HG03045 (cell line): ENCODE data around the gene GOLGA6L26.
"Not testable (repeated sequence)": the region's sequence is repeated elsewhere in the genome, so short reads cannot be mapped to it uniquely, and the experiment has no call there.

Experiments used
- ATAC-seq: cut with Tn5 transposase; IDR thresholded peaks from one replicate; pipeline ENCODE4 v1.9.1; 2021; ENCODE audit warnings: mild to moderate bottlenecking, moderate library complexity; ENCODE audit not compliant: unreplicated experiment

The GOLGA6L26 gene, protein sequence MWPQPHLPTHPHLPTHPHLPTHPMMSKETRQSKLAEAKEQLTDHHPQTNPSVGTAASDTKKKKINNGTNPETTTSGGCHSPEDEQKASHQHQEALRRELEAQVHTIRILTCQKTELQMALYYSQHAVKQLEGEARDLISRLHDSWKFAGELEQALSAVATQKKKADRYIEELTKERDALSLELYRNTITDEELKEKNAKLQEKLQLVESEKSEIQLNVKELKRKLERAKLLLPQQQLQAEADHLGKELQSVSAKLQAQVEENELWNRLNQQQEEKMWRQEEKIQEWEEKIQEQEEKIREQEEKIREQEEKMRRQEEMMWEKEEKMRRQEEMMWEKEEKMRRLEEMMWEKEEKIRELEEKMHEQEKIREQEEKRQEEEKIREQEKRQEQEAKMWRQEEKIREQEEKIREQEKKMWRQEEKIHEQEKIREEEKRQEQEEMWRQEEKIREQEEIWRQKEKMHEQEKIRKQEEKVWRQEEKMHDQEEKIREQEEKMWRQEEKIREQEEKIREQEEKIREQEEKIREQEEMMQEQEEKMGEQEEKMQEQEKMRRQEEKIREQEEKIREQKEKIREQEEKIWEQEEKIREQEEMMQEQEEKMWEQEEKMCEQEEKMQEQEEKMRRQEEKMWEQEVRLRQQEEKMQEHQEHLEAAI

DNA sequence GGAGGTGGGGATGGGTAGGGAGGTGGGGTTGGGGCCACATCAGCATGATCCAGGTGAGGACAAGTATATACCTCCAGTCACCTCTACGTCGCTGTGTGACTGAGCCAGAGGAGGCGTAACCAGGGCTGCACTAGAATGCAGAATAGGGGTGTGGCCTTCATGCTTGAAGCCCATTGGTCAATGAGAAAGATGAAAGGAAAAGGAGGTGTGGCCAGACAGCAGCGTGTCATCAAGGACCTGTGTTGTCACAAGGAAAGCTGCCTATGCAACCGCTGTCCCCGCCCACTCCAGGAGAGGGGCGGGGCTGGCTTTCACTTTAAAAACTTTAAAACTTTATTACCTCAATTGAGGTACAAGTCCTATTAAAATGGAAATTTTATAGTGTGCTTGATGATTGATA, at the start of gene GOLGA6L26:
Gene GOLGA6L26, minus strand, starts transcription at position 101 of the 400 bp plus-strand sequence. Its CDS starts 61 bp downstream, at position 40.
- ATAC-seq = not testable (repeated sequence)

DNA sequence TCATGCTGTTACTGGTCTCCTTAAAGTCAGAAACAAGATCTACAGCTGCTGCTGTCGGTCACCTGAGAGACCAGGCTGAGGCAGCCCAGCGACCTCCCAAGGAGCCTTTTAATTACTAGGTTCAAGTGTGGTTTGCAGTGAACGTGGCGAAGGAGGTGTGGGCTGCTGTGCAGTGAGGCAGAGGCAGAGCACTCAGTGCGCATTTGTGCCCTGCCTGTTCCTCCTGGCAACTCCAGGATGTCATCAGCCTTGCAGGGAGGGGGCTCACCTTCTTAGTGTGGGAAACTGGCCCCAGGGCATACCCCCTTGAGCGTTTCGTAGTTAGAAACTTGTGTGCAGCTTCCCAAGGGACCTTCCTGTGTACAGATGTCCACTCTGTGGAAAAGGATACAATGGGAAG, 47.2 kb upstream of the GOLGA6L26 start:
- not testable (repeated sequence) for ATAC-seq

DNA sequence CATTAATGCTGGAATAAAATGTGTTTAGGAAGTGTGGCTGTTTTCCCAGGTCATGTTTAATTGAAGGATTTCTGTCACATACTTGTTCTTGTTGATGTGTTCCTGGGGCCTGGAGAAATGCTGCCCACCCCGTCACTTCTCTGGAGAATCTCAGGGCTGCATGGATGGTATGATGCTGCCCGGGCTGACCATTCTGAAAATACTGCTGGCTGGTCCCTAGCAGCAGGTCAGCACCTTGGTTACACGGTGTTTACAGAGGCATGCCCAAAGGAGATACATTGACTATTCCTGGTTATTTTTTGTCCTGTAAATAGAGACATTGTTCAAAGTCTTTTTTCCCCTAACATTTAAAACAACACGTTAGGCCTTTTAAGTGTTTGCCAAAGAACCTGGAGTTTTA, 46.7 kb upstream of the GOLGA6L26 start:
- not testable (repeated sequence) for ATAC-seq

DNA sequence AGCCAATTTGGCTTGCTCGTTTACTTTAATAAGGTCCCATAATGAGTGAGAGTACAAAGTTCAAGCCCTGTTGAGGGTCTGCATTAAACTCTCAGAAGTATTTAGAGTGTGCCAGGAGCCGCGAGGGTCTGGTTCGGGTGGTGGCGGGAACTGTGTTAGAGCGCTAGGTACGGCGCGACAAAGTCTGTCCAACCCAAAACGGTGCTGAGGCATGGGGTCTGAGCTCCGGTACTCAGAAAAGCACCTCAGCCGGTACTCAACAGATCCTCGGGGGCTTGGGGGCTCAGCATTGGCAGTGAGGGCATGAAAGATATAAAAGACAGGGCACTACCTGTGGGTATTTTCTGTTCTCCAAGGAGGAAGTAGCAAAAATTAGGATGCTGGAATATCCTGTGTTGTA, 45.0 kb upstream of the GOLGA6L26 start:
- not testable (repeated sequence) for ATAC-seq

DNA sequence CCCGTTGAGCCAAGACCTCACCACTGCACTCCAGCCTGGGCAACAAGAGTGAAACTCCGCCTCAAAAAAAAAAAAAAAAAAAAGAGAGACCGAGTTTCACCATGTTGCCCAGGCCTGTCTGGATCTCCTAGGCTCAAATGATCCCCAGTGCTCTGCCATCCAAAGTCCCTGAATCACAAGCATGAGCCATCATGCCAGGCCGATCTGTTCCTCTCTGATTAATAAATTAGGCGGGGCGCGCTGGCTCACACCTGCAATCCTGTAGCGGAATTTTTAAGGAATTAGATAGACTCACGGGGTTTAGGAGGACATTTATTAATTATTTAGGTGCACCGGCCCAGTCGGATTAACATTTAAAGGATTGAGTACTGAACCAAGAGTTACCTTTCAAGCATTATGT, 40.2 kb upstream of the GOLGA6L26 start:
- not testable (repeated sequence) for ATAC-seq

DNA sequence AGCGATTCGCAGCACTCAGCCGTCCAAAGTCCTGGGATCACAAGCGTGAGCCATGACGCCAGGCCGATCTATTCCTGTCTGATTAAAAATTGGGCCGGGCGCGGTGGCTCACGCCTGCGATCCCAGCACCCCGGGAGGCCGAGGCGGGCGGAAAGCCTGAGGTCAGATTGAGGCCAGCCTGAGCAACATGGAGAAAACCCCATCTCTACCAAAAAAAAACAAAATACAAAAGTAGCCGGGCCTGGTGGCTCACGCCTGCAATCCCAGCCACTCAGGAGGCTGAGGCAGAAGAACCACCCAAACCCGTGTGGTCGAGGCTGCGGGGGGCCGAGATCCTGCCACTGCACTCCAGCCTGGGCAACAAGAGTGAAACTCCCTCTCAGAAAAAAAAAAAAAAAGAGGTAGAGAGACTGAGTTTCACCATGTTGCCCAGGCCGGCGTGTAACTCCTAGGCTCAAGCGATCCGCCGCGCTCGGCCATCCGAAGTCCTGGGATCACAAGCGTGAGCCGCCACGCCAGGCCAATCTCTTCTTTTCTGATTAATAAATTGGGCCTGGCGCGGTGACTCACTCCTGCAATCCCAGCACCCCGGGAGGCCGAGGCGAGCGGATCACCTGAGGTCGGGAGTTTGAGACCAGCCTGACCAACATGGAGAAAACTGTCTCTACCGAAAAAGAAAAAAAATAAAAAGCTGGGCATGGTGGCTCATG, 39.0 kb upstream of the GOLGA6L26 start:
- ATAC-seq = not testable (repeated sequence)

DNA sequence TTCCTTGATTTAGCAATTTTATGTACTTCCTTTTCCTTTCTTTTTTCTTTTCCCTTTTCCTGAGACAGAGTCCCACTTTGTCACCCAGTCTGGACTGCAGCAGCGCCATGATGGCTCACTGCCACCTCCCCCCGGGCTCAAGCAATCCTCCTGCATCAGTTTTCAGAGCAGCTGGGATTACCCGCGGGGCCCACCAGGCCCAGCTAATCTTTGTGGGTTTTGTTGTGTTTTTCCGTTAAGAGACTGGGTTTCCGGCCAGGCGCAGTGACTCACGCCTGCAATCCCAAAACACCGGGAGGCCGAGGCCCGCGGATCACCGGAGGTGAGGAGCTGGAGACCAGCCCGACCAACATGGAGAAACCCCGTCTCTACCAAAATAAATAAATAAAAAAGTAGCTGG, 38.3 kb upstream of the GOLGA6L26 start:
- no peak for ATAC-seq

DNA sequence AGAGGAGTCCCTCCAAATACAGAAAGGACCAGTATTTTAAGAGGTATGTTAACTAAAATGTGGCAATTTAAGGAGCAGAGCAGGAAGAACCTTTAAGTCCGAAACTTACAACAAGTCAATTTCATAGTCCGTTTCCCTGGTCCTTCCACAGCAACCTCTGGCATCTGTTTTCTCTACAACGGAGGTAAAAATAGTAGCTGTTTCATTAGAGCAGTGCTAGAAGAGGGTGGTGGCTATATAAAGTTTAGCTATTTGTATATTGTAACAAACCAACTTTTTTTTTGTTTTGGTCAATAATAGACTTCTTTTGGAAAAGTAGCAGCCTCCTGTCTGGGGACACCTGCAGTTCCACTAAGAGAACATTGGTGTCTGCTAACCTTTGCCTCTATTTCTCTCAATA, 37.9 kb upstream of the GOLGA6L26 start:
- ATAC-seq = not testable (repeated sequence)

DNA sequence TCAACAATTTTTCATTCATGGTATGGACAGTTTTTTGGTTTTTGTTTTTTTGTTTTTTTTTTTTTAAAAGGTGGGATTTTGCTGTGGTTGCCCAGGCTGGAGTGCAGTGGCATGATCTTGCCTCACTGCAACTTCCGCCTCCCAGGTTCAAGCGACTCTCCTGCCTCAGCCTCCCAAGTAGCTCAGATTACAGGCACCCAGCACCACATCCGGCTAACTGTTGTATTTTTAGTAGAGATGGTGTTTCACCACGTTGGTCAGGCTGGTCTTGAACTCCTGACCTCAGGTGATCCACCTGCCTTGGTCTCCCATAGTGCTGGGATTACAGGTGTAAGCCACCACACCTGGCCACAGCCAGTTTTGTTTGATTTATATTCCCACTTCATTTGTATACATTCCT, 37.1 kb upstream of the GOLGA6L26 start:
- ATAC-seq = not testable (repeated sequence)

DNA sequence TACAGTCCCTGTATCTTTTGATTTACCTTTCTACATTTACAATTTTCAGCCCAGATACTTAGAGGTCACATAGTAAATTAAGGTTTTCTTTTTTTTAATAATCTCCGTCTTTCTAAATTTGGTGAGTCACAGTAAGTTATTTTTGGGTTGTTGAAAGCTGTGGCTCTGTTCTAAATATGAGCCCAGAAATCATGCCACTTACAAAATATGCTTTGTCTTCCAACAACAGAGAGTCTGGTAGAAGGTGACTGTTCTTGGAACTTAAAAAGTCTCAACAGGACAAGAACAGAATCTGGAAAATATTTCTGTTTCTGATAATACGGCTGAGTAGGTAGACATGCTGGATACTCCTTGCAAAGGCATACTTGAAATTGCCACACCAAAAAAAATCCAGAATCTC, 36.6 kb upstream of the GOLGA6L26 start:
- no peak for ATAC-seq

DNA sequence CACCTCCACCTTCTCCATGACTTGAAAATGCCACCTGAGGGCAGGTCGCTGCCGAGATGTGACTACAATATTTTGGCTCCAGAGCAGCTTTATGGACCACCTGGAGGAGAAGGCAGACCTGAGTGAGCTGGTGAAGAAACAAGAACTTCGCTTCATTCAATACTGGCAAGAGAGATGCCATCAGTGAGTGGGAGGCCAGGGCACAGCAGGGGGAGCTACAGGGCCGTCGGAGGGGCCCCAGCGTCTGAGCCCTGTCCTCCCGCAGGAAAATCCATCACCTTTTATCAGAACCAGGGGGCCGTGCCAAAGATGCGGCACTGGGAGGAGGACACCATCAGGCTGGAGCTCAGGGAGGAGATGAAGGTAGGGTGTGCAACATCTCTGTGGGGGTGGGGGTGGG, 30.3 kb upstream of the GOLGA6L26 start:
- not testable (repeated sequence) for ATAC-seq

DNA sequence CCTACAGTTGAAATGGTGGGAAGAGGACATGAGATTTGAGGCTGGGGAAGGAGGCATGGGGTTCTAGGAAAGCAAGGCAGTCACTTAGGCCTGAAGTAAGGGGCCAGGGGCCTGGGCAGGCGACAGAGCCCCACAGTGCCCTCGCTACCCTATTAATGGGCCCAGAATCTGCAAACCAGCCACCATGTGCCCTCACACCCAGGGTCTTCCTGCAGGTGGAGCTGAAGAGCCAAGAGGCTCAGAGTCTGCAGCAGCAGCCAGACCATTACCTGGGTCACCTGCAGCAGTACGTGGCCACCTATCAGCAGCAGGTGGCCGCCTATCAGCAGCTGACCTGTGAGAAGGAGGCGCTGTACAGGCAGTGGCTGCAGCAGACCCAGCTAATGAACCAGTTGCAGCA, 28.6 kb upstream of the GOLGA6L26 start:
- not testable (repeated sequence) for ATAC-seq

DNA sequence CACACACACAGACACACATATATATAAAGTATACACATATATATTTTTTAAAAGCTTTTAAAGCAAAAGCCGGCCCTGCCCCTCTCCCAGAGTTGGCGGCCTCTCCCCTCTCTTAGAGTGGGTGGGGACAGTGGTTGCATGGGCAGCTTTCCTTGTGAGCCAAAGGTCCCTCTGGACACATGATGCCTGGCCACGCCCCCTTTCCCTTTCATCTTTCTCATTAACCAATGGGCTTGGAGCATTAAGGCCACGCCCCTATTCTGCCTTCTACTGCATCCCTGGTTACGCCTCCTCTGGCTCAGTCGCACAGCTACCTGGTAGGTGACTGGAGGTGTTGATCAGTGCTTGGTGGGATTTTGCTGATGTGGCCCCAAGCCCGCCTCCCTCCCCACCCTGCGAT, 20.5 kb upstream of the GOLGA6L26 start, which contains the start of gene GOLGA8S:
Gene GOLGA8S, plus strand, starts transcription at position 301 of the 400 bp plus-strand sequence. Its CDS starts 62 bp downstream, at position 363.
- ATAC-seq = not testable (repeated sequence)

DNA sequence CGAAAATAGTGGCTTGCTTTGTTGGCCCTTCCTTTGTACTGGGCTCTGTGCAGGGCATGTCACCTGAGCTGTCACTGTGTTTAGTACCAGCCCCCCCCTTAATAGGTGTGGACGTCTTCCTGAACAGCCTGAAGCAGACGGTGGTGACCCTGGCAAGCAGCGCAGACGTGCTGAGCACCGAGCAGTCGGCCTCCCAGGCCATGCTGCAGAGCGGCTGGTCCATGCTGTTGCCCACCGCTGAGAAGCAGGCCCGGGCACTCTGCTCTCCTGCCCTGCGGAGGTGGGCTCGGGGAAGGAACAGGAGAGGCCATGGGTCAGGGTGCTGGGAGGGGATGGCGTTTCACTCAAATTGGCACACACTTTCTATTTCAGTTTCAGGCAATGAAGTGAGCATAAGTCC, 22.8 kb downstream of the GOLGA6L26 start:
- ATAC-seq = not testable (repeated sequence)

DNA sequence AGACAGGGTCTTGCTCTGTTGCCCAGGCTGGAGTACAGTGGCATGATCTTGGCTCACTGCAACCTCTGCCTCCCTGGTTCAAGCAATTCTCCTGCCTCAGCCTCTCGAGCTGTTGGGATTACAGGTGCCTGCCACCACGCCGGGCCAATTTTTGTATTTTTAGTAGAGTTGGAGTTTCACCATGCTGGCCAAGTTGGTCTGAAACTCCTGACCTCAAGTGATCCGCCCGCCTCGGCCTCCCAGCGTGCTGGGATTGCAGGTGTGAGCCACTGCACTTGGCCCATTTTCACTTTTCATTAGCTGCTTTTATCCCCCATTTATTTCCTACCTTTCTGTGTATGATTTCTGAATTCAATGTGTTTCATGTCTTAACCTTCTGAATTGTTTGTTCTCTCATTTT, 28.1 kb downstream of the GOLGA6L26 start:
- not testable (repeated sequence) for ATAC-seq

DNA sequence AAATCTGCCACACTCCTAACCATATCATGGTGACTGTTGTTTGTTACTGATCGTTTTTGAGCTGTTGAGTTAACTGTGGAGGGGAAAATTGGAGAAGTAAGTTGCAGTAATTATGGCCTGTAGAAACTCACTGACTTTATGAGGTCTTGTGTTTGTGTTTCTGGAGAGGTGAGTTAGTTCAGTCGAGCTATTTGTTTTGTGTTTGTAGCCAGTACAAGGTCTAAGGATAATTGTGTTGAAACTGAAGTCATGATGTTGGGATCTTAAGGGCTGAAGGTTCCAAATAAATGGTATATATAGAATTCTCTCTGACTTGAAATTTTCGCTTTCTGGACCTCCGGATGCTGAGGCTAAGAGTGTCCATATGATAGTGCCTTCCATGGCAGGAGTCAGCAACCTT, 29.2 kb downstream of the GOLGA6L26 start:
- ATAC-seq = not testable (repeated sequence)

DNA sequence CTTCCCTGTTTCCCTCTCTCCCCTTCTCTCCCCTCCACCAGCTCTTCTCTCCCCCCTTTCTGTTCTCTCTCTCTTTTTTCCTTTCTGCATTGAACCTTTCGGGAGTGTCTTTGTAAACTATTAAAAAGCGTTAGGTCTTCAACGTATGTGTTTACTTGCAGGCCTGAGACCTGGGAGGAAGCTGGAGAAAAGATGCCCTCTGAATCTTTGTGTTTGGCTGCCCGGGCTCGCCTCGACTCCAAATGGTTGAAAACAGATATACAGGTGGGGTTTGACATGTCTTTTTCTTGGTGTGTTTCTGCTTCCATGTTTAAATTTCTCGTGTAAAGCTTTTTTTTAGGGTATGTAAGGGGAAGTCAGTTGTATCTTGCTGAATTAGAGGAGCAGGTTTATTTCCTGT, 29.7 kb downstream of the GOLGA6L26 start:
- not testable (repeated sequence) for ATAC-seq

DNA sequence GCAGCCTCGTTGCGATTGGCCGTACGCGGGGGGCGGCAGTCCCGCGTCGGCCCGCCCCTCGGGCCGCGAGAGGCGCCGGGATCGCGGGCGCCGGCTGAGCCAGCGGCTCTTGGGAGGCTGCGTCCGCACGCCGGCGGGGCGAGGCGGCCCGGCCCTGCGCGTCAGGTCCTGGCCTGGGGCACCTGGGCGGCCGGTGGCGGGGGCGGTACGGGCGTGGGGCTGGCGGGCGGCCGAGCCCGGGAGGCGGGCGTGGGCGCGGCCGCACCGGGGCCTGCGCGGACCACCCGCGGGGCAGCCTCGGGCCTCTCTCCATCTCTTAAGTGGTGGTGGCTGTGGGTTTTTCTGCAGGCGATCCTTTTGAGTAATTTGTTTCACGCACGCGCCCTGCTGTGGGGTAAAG, 30.3 kb downstream of the GOLGA6L26 start:
- ATAC-seq = not testable (repeated sequence)

DNA sequence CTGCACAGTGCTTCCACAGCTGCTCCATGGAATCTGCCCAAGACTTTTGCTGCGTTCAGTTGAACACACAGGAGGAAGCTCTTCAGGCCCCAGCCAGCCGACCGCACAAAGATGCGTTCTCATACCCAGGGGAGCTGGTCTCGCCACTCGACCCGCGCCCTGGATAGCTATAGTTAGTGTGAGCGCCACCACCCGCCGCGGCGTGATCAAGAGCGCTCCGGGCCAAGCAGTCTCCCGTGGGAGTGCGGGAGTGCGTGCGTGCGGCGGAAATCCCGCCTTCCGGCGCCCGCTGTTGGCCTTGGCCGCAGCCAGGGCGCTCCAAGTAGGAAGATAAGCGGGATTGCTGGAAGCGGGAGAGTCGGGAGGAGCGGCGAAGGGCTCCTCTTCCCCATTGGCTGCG, 30.8 kb downstream of the GOLGA6L26 start:
- ATAC-seq = not testable (repeated sequence)
